Heart left ventricle (tissue), 13 donors: ENCODE measurements around the gene KRT74.

ENCODE experiments used
- CTCF ChIP-seq, 12 donors: fragments of 200-600 bp; sonication (generic) in 4 of 12; IDR thresholded peaks; one replicate each; pipeline versions ENCODE4 v1.5.0 to v1.8.0; 2018 to 2022; ENCODE audit warnings: antibody characterized with exemption in 12 of 12, mild to moderate bottlenecking in 5 of 12
- POLR2A ChIP-seq, 2 donors: fragments of 450-650 bp; IDR thresholded peaks; one replicate each; pipeline ENCODE4 v1.6.1; 2017; ENCODE audit warnings: antibody characterized with exemption in 2 of 2, mild to moderate bottlenecking in 2 of 2, moderate library complexity in 2 of 2
- donor health status: ischemic (EF 13 %, LVEDD 7.1; RV severe dilation, severe dysfunction).
- donor health status: DM: no; HTN: yes; CAD: no.
- donor health status: DM: no; HTN: no; CAD: no.
- donor health status: ischemic (EF 25% LVEDD 6.9; RV normal size, moderate dysfunction).
- donor health status: ischemic (EF 25% LVEDD 5.7; RV mildly dilated, moderate dysfunction).
- donor health status: ischemic (EF 35%, LVEDD 5.7; RV mildly dilated, moderate dysfunction).
- donor health status: nonischemic (EF 11% LVEDD 7.7; RV severe dilation, severe dysfunction).
- donor health status: DM: yes; HTN: yes; CAD: no.
- donor health status: PGD.
- donor health status: ischemic (EF 29% LVEDD 5.4; RV normal size, mild dysfunction).
- donor health status: nonischemic (EF 23%, LVEDD 6.1; RV moderate dilation, normal function).

- TF ChIP-seq POLR2A (IDR thresholded peaks at IDR 0.05), result no peak
- TF ChIP-seq CTCF (IDR thresholded peaks at IDR 0.05), result no peak
These were observed 54.3 kb downstream of the KRT74 start for GRCh38 chr12:52519387-52519703.
